Fibroblast of villous mesenchyme (primary cell): ENCODE results near the gene BBS2. TPM values are rescaled to one million over a fixed set of nuclear protein-coding genes. Genes with fewer than 3 reads are reported as not detected.
A peak's percentile ranks its signal among the peaks of the same experiment; 100 is the strongest.

Experiments used
- DNase-seq: peaks from one replicate; pipeline ENCODE4 v3.0.0-alpha.2; 2010; ENCODE audit warnings: low read depth
- H3K4me3 ChIP-seq: 2 replicates; pipeline ENCODE4 v1.5.1; 2011; ENCODE audit warnings: low read depth, mild to moderate bottlenecking, low read length
- CTCF ChIP-seq: IDR thresholded peaks from 2 replicates; pipeline ENCODE4 v1.5.1; 2012; ENCODE audit warnings: low read depth, mild to moderate bottlenecking, low read length; ENCODE audit not compliant: insufficient read depth
- total RNA-seq: library from RNA; depleted of rRNA; stranded (reverse); fragments of >200 nt; gene quantifications from 2 replicates; pipeline ENCODE4 v1.2.3, GENCODE V29; 2012

Gene BBS2
- total RNA-seq, 1 donor = 60.5 TPM

DNA sequence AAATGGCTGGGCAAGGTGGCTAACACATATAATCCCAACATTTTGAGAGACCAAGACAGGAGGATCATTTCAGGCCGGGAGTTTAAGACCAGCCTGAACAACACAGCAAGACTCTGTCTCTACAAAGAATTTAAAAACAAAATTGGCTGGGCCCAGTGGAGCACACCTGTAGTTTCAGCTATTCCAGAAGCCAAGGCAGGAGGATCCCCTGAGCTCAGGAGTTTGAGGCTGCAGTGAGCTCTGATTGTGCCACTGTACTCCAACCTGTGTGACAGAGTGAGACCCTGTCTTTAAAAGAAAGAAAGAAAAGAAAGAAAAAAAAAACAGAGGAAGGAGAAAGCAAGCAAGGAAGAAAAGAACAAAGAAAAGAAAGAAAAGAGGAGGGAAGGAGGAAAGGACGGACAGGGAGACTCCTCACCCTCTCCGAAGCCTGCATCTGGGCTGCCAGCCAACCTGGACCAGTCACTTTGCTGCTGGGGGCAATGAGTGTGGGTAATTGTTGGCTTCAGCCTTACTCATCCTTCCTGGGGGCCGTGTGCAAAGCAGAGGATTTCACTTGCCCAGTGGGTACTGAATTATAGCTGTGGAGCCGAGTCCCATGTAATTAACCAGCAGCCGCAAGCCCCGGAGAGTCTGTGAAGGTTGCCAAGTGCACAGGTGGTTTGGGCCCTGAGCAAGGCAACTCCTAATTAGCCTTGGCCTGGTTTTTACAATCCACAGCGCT lies 38.4 kb upstream of the BBS2 start:
- no peak overlapping the region for H3K4me3 ChIP-seq
- DNase-seq = no peak
- no peak for TF ChIP-seq CTCF

GRCh38 chr16:56554441-56554840 lies 34.6 kb upstream of the BBS2 start:
- no peak for TF ChIP-seq CTCF
- no peak for DNase-seq
- no peak overlapping the region for H3K4me3 ChIP-seq

DNA sequence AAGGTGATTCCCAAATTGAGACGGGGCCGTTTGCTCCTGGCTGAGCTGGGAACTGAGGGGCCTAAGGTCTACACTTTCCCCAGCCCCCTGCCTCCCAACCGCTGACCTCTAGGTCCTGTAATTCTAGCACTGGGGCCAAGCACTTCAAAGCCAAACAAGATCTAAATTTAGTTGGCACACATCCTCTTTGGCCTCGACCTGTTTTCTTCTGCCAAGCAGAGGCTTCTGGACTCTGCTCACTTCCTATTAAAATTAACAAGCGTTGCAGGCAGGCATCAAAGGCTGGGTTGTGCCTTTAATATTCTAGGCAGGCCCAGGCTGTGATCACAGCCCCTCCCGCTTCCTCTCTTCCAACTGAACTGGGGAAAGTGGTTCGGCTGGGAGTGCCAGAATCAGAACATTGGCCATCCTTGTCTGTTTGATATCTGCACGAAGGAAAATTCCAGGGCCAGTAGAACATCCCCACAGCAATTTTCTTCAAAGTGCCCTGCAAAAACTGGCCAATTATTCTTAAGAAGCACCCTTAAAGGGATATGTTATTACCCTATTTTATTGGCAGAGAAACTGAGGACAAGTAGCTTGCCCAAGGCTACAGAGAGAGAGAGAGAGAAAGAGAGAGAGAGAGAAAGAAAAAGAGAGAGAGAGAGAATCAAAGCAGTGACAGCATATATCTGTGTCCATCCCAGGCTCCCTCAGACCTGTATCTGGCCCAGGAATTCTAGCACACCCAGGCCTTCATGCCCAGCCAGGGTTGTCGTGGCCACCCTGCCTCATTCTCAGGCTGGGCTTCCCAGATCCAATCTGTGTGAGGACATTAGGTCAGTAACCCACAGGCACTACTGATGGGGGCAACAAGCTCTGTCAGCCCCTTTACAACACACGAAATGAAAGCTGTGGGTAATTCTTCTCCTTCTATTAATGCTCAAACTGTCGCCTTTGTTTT lies 32.2 kb upstream of the BBS2 start:
- no peak for TF ChIP-seq CTCF
- H3K4me3 ChIP-seq = no peak overlapping the region
- DNase-seq = no peak

GRCh38 chr16:56549744-56550385 lies 30.0 kb upstream of the BBS2 start:
- DNase-seq = no peak
- H3K4me3 ChIP-seq = no peak overlapping the region
- TF ChIP-seq CTCF = no peak

GRCh38 chr16:56549161-56549560 lies 29.3 kb upstream of the BBS2 start:
- no peak for TF ChIP-seq CTCF
- DNase-seq = no peak
- no peak overlapping the region for H3K4me3 ChIP-seq

GRCh38 chr16:56547949-56548567 lies 28.2 kb upstream of the BBS2 start:
- peak; percentile 6 for DNase-seq
- H3K4me3 ChIP-seq = no peak overlapping the region
- TF ChIP-seq CTCF = no peak
